Fibroblast of the aortic adventitia (primary cell): ENCODE data around the gene ANKRD28. TPM values are rescaled to one million over a fixed set of nuclear protein-coding genes. Genes with fewer than 3 reads are reported as not detected.

ENCODE experiments used
- DNase-seq: peaks from one replicate; pipeline ENCODE4 v3.0.0-alpha.2; 2010; ENCODE audit warnings: low read depth
- H3K4me3 ChIP-seq: 2 replicates; pipeline ENCODE4 v1.5.1; 2011; ENCODE audit warnings: low read depth, mild to moderate bottlenecking, control low read depth, low read length, moderate library complexity
- total RNA-seq: library from RNA; depleted of rRNA; stranded (reverse); fragments of >200 nt; gene quantifications from 2 replicates; pipeline ENCODE4 v1.2.3, GENCODE V29; 2012; ENCODE audit warnings: low replicate concordance
- TF ChIP-seq, protein P1 (sequence below): IDR thresholded peaks from 2 replicates; pipeline ENCODE4 v1.5.1; 2011; ENCODE audit warnings: mild to moderate bottlenecking, low read length, control low read depth, inconsistent platforms; ENCODE audit not compliant: insufficient read depth

Gene ANKRD28
- total RNA-seq, 1 donor: 121 TPM

DNA sequence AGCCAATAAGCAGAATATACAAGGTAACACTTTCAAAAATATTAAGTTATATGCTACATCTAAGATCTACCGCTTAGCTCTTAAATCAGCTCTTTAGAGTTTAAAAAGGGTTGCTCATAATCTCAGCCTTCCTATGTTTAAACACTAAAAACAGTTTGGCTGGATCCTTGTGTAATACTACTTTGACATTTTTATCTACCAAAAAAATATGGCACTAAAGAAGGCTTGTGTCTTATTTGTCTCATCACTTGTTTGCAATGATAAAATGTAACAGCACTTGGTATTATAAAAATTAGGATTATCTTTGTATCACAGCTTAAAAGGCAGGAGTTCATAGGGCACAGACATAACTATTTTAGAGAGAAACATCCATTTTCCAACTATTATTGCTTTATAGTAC, 9.8 kb downstream of the ANKRD28 start:
- H3K4me3 ChIP-seq: no peak overlapping the region
- DNase-seq: no peak
- TF ChIP-seq, protein P1, sequence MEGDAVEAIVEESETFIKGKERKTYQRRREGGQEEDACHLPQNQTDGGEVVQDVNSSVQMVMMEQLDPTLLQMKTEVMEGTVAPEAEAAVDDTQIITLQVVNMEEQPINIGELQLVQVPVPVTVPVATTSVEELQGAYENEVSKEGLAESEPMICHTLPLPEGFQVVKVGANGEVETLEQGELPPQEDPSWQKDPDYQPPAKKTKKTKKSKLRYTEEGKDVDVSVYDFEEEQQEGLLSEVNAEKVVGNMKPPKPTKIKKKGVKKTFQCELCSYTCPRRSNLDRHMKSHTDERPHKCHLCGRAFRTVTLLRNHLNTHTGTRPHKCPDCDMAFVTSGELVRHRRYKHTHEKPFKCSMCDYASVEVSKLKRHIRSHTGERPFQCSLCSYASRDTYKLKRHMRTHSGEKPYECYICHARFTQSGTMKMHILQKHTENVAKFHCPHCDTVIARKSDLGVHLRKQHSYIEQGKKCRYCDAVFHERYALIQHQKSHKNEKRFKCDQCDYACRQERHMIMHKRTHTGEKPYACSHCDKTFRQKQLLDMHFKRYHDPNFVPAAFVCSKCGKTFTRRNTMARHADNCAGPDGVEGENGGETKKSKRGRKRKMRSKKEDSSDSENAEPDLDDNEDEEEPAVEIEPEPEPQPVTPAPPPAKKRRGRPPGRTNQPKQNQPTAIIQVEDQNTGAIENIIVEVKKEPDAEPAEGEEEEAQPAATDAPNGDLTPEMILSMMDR: no peak

DNA sequence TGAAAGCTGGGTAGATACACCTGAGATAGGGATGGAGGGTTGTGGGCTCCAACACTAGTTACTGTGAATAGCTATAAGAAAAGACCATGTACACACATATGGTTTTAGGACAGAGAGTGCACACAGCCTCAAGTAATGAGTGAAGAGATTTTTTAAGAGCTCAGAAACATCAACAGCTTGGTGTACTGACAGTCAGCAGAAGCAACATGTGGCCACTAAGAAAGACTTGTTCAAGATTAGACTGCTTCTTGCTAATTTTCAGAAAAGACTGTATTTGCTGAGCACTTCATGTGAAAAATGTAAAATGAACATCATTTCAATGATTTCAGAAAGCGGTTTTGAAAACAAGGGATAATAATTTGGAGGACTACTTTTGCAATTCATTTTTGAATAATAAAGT, 10.3 kb downstream of the ANKRD28 start:
- no peak for DNase-seq
- TF ChIP-seq, protein P1: no peak
- no peak overlapping the region for H3K4me3 ChIP-seq

DNA sequence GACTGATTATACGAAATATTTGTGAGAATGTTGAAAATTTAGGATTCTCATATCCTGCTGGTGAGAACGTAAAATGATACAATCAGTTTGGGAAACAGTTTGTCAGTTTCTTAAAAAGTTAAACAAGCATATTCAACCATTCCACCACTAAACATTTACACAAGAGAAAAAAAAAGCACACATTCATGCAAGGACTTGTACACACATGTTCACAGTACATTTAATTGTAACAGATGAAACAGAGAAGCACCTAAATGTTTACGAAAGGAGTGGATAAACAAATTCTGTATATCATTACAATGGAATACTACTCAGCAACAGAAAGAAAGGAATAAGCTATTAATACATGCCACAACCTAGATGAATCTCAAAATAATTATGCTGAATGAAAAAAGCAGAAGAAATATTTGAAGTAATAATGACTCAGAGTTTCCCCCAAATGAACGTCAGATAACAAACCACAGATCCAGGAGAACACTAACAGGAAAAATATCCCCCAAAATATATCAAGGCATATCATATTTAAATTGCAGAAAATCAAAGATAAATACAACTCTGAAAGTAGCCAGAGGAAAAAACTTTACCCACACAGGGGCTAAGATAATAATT, 14.3 kb downstream of the ANKRD28 start:
- no peak overlapping the region for H3K4me3 ChIP-seq
- DNase-seq: peak; percentile 88
- TF ChIP-seq, protein P1: no peak

DNA sequence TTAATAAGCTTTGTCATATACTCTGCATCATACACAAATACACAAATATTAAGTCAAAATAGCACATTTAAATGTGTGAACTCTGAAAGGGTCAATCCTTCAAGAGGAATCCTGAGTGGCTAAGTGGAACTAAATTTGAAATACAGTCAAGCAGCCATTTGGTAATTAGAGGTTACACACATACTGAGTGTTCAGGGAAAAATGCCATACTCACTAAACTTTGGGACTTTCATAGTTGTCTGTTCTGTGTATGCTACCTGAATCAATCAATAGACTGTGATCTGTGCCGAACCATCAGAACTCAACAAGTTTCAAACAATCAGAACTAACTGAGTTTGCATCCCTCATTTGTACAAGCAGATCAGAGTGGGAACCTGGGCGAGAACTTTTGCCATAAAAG, 15.3 kb downstream of the ANKRD28 start:
- no peak for DNase-seq
- H3K4me3 ChIP-seq: peak overlapping the region; percentile 2
- TF ChIP-seq, protein P1: no peak

DNA sequence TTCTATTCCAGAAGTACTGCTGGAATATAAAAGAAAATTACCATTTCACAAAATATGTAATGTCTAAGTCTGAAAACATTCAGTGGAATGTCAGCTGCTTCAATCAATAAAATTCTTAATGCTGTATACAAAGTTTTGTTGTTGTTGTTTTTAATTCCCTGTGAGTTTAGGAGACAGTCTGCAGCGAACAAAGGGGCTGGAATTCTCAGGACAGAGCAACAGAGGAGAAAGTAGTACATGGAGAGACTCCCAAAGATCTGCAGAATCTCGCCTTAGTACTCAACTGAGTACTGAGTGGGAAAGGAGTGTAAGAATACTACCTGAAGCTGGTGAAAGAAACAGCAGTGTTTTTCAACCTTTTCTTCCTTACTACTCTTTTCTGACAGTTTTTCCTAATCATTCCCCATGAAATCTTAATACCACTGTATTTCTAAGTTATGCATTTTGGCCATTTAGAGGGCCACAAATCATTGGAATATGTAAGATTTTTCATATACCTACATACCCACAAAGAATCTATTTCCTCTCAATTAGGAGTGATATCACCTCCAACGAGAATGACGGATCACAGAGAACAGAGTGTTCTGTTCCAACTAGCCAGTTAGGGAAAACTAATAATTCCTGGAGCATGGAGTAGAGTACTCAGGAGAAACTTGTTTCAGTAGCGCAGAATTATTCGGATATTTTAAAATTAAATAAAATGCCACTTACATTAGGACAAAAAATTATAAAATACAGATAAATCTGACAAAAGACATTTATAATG, 16.0 kb downstream of the ANKRD28 start:
- H3K4me3 ChIP-seq: no peak overlapping the region
- DNase-seq: no peak
- TF ChIP-seq, protein P1: no peak

DNA sequence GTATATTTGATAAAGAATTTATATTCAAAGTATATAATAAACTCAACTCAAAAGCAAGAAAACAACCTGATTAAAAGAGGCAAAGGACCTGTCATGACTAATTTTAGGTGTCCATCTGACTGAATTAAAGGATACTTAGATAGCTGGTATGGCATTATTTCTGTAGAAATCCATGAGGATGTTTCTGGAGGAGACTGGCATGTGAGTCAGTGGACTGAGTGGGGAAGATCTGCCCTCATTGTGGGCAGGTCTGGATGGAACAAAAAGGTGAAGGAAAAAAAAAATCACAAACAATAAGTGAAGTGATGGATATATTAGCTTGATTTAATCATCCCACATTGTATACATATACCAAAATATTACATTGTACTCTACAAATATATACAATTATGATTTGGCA, 16.6 kb downstream of the ANKRD28 start:
- no peak overlapping the region for H3K4me3 ChIP-seq
- DNase-seq: no peak
- TF ChIP-seq, protein P1: no peak
